ENCODE measurements around the gene PIH1D2.
"Not testable (repeated sequence)": the region's sequence is repeated elsewhere in the genome, so short reads cannot be mapped to it uniquely, and the experiment has no call there.

- not testable (repeated sequence) for TF ChIP-seq FOXK2 (IDR thresholded peaks at IDR 0.05); SUZ12 (IDR thresholded peaks at IDR 0.05); SP1 (IDR thresholded peaks at IDR 0.05); CTBP1 (IDR thresholded peaks at IDR 0.05; ENCODE audit: borderline replicate concordance); FOXA1 (IDR thresholded peaks at IDR 0.05); ZNF384 (IDR thresholded peaks at IDR 0.05); ARNT (IDR thresholded peaks at IDR 0.05)
Measured at GRCh38 chr11:112046647-112047046, 27.2 kb downstream of the PIH1D2 start.
